Stimulated activated CD8-positive, alpha-beta memory T cell treated with anti-CD3 and anti-CD28 coated beads, Interleukin-7, amount 100 ng/mL, for 24 hours (primary cell): Measurements from ENCODE around the gene ADD2.

Experiments
- DNase-seq: peaks from one replicate; pipeline ENCODE4 v3.0.0-alpha.2; 2020; ENCODE audit warnings: low read depth

ADD2 gene

DNA sequence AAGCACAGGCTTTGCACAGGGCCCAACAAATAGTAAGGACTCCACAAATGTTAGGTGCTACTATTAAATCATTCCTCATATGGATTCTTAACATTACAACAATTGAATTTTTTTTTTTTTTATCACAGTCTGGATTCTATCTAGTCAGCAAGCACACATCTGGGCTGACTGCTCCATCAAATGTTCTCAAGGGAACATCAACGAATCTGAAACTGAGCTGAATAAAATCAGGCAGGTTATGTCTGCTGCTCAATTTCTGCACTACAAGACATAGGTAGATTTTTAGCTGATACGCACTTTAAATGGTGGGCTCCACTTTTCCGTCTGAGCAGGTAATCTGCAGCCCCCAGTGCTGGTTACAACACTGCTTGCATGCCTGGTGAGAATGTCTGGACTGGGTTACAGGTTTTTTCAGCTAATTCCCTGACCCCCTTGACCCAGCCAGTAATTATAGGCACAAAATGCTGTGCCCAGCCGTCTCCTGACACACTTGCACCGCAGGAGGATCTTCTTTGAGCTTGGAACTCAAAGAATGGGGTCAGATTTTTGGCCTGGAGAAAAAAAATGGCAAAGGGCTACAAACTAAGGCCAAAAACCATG lies 44.6 kb downstream of the ADD2 start:
- no peak for DNase-seq

GRCh38 chr2:70720124-70720523 lies 47.9 kb downstream of the ADD2 start:
- DNase-seq = no peak

DNA sequence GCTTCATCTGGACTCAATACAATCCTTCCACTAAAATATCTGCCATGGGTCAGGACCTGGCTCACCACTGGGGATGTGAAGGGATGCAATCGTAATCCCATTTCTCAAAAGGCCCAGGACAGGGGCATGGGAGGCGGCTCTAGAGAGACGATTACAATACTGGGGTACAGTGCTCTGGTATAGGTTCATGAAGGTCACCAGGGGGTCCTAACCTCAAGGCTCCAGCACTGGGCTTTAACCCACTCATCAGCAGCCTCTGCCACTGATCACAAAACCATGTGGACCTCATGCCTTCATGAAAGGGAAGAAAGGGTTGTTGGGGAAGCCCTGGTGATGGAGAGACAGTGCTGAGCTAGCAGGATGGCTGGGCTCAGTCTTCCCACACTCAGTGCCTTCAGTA lies 48.8 kb downstream of the ADD2 start:
- no peak for DNase-seq

DNA sequence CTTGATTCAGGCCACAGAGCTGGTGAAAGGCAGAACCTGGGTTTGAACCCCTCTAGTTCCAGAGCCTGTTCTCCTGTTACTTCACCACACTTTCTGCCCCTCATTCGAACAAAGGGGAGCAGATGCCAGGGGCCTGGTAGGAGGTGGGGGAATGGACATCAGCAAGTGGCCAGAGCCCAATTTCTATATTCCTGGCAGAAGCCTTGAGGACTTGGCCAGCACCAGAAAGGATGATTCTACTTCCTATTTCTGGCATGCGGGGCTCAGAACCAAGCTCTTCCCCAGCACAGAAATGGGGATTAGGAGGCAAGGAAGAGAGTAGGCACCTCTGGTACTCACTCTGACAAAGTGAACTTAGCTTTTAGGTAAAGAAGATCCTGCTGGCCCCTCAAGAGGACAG lies 49.3 kb downstream of the ADD2 start:
- no peak for DNase-seq

DNA sequence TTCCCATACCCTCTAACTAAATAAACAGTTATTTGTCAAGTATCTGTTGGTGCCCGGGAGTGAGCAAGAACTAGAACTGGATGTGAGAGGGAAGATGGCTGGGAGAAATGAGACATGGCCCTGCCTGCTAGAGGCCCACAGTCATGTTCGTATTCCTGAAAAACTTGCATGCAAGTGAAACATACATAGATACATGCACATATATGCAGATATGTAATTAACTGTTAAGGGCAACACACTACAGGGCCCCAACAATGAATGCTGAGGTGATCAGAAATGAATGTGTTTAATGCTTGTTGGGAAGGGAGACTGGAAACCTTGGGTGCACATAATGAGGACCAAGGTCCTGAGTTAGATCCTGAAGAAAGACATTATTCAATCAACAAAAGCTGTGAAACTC lies 49.8 kb downstream of the ADD2 start:
- no peak for DNase-seq

DNA sequence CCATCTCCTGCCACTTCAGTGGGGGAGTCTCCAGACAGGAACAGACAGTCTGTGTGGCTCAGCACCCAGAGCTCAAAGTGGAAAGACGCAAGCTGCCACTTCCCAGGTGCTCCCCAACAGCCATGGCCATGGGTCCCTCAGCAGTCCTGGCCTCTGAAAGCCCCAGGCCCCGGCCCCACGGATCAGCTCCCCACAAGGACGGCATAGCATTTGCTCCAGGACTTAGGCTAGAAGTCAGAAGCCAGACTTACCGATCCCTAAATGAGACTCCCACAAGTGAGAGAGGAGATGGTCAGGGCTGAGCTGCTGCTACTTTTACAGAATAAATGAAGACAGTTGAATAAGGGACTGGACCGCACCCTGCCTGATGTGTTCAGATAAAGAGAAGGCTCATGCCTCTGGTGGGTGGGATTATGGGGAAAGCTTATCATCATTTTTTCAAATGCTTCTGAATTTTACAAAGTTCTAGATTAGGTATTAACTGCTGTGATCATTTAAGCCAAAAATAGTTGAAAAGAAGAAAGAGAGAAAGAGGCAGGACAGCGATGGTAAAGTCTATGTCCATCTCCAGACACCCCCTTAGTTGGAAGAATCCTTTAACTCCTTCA lies 50.5 kb downstream of the ADD2 start:
- no peak for DNase-seq

DNA sequence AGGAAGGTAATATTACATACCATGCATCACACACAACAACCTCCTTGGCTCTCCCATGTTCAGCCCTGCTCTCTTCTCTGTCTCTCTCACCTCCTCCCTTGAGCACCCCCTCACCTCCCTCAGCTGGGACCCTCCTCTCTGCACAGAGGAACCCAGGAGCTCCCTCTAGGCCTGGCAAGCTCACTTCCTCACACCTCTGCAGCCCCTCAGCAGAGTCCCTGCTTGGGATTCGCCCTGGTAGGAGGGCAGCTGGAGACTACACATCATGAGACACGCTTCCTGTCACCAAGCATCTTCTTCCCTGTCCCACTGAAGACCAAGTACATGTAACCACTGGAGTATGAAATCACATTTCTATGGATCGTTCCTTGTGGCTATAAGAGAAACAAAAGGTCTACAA lies 51.0 kb downstream of the ADD2 start:
- no peak for DNase-seq

DNA sequence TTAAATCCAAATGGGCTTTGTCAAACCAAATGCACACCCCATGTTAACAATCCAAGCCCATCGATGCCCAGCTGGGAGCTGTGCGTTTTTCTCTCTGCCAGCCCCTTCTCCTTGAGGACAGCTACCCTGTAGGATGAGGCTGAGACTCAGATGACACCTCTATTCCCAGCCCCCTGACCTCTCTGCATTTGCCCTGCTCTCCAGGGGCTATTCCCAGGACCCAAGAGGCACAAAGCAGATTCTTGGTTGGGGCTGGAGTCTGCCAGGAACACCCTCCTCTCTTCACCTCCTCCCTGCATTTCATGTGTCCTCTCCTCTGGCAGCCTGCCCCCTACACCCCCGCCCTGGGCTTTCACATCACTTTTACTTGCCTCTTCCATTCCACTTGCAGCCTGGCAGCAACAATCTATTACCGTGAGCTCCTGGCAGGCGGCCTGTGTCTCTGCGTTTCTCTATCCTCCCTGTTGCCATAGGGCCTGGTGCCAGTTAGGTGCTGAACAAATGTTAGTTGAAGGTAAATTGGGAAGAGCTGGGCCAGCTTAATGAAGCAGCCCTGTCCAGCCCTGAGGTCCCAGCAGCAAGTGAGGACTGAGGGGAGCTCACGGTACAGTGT lies 51.8 kb downstream of the ADD2 start:
- no peak for DNase-seq

GRCh38 chr2:70715071-70715985 lies 52.7 kb downstream of the ADD2 start:
- DNase-seq = no peak

DNA sequence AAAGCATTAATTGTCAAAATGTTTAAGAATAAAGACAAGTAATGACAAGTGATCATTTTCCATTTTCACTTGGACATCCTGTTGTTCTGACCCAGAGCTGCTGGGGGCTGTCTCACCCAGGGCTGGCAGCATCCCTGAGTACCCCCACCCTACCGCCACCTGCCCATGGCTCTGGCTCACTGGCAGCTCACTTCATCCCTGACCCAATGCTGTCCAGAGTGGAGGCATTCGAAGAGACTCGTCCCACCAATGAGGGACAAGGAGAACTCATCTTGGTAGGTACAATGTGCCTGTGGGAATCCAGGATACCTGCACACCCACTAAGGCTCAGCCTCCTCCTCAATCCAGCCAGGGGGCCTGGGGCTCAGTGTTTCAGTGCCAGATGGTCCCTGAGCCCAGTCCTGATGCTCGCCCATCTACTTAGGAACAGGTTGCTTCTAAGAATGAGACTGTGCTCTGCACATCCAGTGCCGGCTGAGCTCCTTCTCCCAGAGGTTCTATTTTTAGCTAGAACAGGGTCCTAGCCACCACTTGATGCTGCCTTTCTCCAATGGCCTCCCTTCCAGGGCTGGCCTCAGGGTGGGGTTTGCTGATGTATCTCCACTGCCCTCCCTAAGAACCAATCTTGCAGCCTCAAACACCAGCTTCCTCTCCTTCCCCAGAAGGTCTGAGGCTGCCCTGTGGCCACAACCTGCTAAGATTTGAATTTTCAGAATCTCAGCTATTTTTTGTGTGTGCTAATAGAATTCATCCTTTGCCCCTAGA lies 53.7 kb downstream of the ADD2 start:
- DNase-seq = no peak

GRCh38 chr2:70712916-70713315 lies 55.1 kb downstream of the ADD2 start:
- DNase-seq = no peak

- DNase-seq = no peak
These were observed 56.8 kb downstream of the ADD2 start for GRCh38 chr2:70711191-70711590.

DNA sequence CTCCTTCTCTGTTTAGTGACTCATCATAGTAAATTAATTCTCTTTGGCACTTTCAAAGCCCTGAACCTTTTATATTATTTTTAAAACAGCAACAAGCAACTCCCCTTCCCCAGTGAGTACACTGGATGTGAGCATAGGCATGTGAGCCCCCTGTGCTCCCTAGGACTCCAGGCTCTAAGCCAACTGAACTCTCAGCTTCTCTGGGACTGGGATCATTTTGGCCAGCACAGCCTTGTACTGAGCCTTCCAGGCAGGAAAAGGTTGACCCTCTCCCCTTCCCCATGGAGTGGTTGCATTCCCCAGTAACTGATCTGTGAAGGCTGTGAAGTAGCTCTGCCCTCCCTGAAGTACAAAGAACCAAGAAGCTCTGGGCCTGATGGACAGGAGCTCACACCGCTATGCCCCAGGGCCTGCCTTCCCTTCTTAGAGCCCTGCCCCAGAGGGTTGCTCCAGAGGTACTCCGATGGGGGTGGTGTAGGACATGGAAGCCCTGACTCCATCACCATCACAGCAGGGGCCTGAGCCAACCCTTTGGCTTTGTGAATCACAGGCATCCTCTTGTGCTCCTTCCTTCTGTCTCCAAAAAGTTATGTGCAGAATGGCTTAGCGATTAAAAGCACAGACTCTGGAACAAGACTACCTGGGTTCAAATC lies 57.8 kb downstream of the ADD2 start:
- DNase-seq = no peak

GRCh38 chr2:70709275-70710037 lies 58.5 kb downstream of the ADD2 start:
- no peak for DNase-seq

- no peak for DNase-seq
These were observed 59.4 kb downstream of the ADD2 start for GRCh38 chr2:70708376-70709199.

DNA sequence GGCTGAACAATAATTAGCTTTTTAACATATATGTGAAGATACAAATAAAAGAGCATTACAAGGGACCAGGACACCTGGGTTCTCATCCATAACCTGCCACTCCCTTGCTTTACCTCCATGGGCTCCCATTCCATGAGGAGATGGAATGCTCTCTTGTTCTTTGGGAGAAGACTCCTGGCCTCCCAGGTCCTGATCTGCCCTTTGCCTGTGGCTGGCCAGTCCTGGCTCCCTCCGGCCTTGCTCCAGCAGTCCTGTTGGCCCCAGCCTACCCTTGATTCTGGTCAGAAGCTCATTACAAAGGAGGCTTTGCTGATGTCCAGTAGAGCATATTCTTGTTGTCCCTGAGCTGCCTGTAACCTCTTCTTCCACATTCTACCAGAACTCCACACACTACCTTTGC lies 60.3 kb downstream of the ADD2 start:
- DNase-seq = no peak

DNA sequence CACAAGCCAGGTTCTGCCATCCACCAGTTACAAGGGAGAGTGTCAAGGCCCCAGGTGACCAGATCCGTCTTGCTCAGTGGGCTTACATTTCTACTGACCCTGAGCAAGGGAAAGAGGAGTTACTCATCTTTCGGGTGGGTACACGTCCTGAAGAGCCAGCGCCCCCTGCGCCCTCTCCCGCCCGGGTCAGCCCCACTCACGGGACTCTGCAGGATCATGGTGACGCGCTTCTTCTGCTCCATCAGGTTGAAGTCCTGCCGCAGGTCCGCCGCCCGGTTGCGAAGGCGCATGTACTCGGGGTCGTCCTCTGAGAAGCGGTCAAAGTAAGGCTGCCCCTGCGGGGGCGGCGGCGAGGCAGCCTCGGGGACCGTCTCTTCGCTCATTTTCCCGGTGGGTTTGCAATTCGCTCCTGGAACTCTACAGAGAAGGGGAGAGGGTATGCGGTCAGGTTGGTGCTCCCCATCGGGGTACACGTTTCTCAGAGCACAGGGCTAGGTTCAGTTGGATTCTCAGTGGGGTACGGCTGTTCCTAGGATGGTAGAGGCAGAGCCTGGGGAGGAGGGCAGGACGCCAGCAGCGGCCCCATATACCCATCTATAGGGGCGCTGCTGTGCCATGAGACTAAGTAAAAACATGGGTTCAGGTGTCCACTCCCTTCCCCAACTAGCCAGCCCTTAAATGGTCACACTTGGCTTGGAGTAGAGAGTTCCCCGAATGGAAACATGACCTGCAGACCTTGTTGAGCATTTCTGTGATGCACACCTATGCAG lies 61.8 kb downstream of the ADD2 start:
- no peak for DNase-seq

DNA sequence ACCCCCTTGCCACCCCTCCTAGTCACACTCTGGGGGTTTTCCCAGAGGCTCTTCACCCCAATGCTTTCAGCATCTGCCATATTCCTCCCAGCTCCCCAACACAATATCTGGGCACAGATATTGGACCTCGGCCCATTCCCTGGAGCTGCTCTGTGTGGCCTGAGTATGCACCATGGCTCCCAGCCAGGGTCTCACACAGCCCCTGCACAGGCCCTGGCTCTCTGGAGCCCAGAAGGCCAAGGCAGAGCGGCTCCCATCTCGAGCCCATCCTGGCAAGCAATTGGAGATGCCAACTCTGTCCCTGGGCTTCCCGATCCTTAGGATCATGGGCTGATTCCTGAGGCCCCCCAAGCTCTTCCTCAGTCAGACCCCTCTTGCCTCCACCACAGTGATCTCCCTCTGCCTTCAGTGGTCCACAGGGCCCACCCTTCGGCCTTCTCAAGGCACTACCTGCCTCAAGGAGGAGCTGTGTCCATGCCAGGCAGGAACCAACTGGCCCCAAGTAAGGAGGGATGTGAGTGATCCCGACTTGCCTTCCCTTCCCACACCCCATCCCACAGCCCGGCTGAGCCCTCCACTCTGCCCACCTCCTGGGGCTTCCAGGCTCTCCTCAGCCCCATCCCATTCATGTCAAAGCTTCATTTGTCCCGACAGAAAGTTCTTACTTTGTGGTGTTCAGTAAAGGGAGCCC lies 62.7 kb downstream of the ADD2 start:
- DNase-seq = no peak
